NCI-H460 (cell line): ENCODE measurements around the gene TMEM167A. TPM values are rescaled to one million over a fixed set of nuclear protein-coding genes. Genes with fewer than 3 reads are reported as not detected.
"Not testable (repeated sequence)": the region's sequence is repeated elsewhere in the genome, so short reads cannot be mapped to it uniquely, and the experiment has no call there.

Source experiments
- DNase-seq: peaks from one replicate; pipeline ENCODE4 v3.0.0-alpha.2; 2016; ENCODE audit warnings: low read depth; ENCODE audit errors: extremely low read depth
- total RNA-seq: library from RNA; depleted of rRNA; stranded (reverse); fragments of >200 nt; shearing (Covaris generic); gene quantifications from 2 replicates; pipeline ENCODE4 v1.2.3, GENCODE V29; 2014

TMEM167A gene
- total RNA-seq, 1 experiment from 2014 or later, result 92.5 TPM

GRCh38 chr5:83092619-83093018 is 15.4 kb upstream of the TMEM167A start:
- DNase-seq, result no peak

- DNase-seq, result no peak
Measured at GRCh38 chr5:83090169-83090568, 13.0 kb upstream of the TMEM167A start.

DNA sequence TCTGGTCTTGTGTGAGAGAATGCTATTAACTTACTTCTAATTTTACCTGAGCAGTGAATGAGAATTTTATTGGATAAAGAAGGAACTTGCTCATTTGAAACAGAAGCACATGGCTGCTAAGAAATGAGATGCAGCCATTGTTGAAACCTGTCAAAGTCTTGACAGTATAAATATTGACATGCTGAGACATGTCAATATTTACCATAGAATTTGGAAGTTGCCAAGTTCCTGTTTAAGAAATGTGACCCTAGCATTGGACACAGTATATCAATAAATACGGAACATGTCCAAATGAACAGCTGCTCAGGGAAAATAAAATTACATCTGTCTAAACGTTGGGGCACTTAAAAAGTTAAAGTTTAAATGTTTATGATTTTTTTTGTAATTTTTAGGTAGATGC is 7.9 kb upstream of the TMEM167A start:
- DNase-seq, result no peak

GRCh38 chr5:83084336-83084735 is 7.1 kb upstream of the TMEM167A start:
- DNase-seq, result no peak

DNA sequence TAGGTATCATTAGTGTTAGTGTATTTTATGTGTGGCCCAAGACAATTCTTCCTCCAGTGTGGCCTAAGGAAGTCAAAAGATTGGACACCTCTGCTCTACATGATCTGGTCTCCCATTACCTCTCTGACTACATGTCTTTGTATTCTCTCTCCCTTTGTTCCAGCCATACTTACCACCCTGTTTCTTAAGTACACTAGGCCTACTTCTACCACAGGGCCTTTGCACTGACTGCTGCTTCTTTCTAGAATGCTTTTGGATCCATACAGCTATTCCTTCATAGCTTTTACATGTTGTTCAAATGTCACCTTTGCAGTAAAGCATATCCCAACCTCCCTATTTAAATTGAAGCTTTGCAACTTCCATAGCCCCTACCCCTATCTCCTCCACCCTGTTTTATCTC is 5.6 kb upstream of the TMEM167A start:
- DNase-seq, result no peak

GRCh38 chr5:83077662-83078261 is 568 bp upstream of the TMEM167A start:
- peak; percentile 7 for DNase-seq

- DNase-seq, result no peak
Measured at GRCh38 chr5:83072966-83073365, 4.2 kb downstream of the TMEM167A start.

GRCh38 chr5:83071286-83072051 is 5.7 kb downstream of the TMEM167A start:
- no peak for DNase-seq

DNA sequence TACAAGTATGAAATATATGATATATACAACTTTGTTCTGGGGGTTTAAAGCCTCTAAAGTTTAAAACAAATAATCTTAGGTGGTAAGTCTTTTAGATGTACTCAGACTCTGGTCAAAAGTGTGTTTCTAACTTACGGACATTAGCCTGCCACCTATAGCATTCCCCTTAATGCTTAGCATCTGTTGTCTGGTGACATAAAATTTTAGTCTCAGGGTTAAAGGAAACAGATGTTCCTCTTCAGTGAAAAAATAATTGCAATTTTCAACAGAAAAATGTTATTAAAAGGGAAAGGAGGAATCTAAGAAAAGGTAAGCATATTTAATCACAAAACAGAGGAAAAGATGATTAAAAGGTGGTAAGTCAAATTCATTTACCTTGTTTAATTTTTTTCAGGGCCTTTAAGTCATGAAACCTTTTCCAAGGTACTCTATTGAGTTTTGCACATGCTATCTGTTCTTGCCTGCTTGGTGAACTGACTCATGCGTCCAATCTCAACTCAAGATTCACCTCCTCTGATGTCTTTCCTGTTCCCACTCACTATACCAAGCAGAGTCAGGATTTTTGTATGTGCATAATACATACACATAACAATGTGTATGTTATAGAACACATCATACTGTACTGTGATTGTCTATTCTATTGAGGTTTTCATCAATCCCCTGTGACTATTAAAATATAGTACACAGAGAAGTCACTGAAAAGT is 7.9 kb downstream of the TMEM167A start:
- no peak for DNase-seq

DNA sequence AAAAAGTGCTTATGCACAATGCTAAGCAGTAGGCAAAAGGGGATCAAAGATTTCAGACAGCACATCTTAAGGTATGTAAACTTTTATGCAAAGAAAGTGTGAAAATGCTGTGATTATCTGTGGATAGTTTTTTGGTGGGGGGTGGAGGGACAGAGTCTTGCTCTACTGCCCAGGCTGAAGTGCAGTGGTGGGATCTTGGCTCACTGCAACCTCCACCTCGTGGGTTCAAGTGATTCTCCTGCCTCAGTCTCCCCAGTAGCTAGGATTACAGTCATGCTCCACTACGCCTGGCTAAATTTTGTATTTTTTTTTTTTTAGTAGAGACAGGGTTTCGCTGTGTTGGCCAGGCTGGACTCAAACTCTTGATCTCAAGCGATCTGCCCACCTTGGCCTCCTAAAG is 9.8 kb downstream of the TMEM167A start:
- DNase-seq, result not testable (repeated sequence)

DNA sequence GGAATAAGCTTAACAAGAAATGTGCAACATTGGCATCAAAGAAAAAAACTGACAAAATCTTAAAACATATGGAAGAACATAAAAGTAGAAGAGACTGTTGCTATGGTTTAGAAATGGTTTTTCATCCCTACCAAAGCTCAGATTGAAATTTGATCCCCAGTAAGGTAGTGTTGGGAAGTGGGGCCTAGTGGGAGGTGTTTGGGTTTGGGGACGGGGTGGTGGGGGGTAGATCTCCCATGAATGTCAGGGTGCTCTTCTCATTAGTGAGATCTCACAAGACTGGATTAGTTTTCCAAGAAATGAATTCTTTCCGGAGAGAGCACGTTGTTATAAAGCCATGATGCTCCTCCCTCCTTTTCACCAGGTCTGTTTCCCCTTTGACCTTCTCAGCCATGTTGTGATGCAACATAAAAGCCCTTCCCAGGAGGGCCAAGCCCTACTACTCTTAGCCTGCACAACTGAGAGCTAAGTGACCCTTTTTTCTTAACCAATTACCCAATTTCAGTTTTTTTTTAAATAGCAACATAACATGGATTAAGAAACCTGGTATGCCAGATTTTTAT is 10.6 kb downstream of the TMEM167A start:
- DNase-seq, result no peak

GRCh38 chr5:83059341-83059740 is 17.9 kb downstream of the TMEM167A start:
- no peak for DNase-seq

DNA sequence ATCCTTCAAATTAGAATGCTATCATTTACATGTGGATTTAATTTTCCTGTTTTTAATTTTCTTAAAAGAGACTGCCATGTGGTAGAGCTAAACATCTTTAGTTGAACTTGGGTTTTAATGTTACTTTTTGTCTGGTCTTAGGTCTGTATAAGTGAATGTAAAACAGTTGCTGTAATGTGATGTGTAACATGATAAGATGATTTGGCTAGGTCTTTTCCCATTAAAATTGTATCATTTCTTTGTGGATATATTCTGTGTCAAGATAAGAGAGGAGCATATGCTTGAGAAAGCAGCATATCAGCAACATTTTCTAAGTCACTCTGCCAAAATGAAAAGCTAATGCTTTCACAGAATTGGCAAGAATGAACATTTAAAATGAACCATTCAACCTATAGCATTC is 18.5 kb downstream of the TMEM167A start:
- no peak for DNase-seq

DNA sequence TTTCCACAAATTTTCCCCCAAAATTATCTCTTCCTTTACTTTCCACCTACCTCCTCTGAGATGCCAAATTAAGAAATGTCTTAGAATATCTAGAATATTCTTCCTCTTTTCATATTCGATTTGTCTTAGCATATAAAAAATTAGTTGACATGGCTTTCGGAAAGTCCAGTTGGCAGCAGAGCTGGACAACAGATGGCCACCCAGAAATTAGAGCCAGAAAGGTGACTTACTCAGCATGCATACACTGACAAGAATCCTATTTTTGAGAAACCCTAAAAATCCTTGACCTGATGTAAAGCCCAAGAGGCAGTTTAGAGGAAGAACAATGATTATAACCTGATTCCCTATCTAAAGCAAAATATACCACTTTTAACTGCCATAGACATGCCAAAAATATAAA is 22.0 kb downstream of the TMEM167A start:
- DNase-seq, result no peak

DNA sequence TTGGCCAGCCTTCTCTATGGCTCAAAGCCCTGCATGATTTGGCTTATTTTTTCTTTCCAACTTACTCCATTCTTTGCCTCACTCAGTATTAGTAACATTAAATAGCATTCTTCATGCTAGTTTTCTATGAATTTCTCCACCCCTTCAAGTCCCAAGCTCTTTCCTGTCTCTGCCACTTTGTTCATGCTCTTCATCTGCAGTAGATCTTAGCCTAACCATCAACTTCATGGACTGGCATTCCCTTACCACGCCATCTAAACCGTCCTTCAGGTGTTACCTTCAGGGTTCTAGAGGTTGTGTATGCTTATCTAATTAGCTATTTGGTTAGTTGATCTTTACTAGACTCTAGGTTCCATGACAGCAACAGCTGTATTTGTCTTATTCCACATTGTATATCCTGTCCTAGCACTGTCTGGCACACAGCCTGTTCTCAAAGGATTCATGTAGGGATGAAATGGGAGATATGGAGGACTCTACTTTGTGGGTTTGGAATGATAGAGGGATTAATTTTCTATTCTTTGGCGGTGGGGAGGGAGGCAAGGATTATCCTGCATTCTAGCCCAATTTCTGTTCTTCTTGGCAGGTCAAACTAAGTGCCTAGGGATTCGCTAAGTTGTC is 26.4 kb downstream of the TMEM167A start:
- no peak for DNase-seq

DNA sequence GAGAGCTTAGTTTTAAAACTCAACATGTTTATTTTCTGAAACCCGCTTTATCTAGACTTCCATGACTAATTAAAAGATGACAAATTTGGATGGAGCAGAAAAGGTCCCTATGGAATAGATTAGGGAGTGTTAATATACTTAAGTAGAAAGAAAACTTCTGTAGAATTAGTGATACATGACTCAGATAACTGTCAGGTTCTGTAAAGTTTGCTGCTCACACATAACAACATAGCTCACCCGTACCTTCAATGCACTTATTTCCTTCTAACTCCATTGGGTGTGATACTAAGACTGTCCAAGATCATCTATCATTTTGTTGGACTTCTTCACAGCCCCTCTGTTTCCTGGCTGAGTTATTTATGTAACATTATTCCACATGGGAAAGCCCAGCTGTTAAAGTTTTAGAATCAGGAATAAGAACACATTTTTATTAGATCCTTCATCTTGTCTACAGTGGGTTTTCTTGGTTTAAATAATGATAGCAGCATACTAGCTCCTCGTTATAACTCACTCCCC is 27.8 kb downstream of the TMEM167A start:
- no peak for DNase-seq

DNA sequence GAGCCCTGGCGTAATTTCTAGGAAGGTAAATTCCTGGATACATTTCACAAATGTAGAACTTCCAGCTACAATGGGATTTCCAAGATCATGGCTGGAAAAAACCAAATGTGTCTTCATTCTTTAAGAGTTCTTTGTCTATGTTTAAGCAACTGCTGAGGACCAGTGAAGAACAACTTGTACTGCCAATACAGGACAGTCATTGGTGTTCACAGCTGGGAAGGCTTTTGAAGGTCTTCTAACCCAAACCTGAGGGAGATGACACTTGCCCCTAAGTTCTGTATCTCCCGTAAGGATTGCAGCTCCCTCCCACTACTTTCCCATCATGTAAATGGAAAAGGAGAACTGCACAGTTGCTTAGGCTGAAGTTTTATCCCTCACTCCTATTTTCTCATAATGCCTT is 28.4 kb downstream of the TMEM167A start:
- DNase-seq, result no peak

DNA sequence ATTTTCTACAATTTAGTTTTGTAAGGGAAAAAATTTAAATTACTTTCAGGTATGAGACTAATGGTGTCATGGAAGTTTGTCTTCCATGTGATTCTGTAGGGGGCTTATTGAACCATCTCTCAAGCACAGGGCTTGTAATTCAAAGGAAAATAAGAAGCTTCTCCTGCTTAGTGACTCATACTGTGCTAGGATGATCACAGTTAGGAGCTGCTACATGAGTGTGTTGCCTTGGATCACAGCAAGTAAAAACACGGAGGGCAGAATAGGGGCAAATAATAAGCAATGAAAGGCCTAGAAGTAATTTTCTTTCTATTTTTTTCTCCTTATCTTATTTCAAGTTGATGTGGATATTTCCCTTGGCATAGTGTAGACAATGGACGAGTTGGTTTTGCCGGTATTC is 28.9 kb downstream of the TMEM167A start:
- DNase-seq, result no peak

DNA sequence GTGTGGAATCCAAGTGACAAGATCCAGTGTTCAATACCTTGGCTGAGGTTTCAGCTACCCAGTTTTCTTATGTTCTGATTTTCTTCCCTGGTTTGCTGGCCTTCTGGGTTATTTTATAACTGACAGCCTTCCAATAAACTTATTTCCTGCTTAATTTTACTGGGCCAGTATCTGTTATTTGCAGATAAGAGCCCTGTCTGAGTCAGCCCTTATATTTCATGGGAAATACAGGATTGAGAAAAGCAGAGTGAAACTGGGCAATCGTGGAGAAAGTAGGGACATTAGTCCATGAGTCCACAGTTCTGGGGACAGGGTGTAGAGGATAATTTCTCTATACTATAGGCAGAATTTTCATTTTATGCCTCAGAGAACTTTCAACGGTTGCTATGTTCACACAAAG is 32.3 kb downstream of the TMEM167A start:
- no peak for DNase-seq

DNA sequence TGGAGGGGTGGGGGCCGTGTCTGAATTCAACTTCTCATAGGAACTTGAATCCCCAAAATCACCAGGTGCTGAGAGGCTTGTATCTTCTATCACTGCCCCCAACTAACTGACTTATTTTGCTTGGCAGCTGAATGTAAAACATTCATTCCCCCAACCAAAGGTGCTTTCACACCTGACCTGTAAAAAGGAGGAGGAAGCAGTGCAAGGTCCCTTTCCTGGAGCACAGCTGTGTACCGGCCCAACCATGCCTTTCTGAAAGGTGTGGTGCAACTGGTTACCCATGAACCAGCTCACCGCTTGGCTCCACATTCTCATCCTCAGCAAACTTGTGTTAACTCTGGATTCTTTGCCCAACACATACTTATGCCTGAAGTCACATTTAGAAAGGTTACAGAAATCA is 34.7 kb downstream of the TMEM167A start:
- no peak for DNase-seq

GRCh38 chr5:83038924-83039323 is 38.3 kb downstream of the TMEM167A start:
- DNase-seq, result no peak
